Activated B cell treated with CpG ODN at 0.5 μM for 24 hours (primary cell): ENCODE data around the gene ZNF136. TPM values are rescaled to one million over a fixed set of nuclear protein-coding genes. Genes with fewer than 3 reads are reported as not detected.

ENCODE experiments used
- ATAC-seq: fragments of 200-7000 bp; cut with Tn5 transposase; one replicate; pipeline ENCODE4 v1.10.0; 2021; ENCODE audit warnings: low read depth, mild to moderate bottlenecking, moderate library complexity
- CTCF ChIA-PET: fragments of 350-600 bp; sonication (Branson Sonifier 250); formaldehyde crosslinking; loops from one replicate; lab custom pipeline; 2021; ENCODE audit warnings: antibody characterized with exemption; lab: Charles Lee
- POLR2A ChIA-PET: fragments of 350-600 bp; sonication (Branson Sonifier 250); formaldehyde crosslinking; loops from one replicate; lab custom pipeline; 2021; ENCODE audit warnings: antibody characterized with exemption; lab: Charles Lee
- DNase-seq: peaks from one replicate; pipeline ENCODE4 v3.0.0; 2022
- H3K27ac Mint-ChIP-seq: one replicate; pipeline ENCODE4 v1.8.0; 2020; ENCODE audit warnings: mixed read lengths
- H3K27me3 Mint-ChIP-seq: one replicate; pipeline ENCODE4 v1.8.0; 2021; ENCODE audit warnings: mixed read lengths
- H3K36me3 Mint-ChIP-seq: one replicate; pipeline ENCODE4 v1.8.0; 2021; ENCODE audit warnings: low read depth, mixed read lengths
- H3K4me1 Mint-ChIP-seq: one replicate; pipeline ENCODE4 v1.8.0; 2021; ENCODE audit warnings: mixed read lengths
- H3K4me3 Mint-ChIP-seq: one replicate; pipeline ENCODE4 v1.8.0; 2020; ENCODE audit warnings: mild to moderate bottlenecking, mixed read lengths
- H3K9me3 Mint-ChIP-seq: one replicate; pipeline ENCODE4 v1.8.0; 2020; ENCODE audit warnings: mixed read lengths
- CTCF ChIP-seq: fragments of 200-600 bp; IDR thresholded peaks from one replicate; pipeline ENCODE4 v1.8.0; 2022; ENCODE audit warnings: antibody characterized with exemption, mild to moderate bottlenecking
- intact Hi-C: fragments of 100-400 bp; cut with micrococcal nuclease; formaldehyde crosslinking; loops from one replicate; pipeline ENCODE4 v1.15.1; 2024
- total RNA-seq: library from RNA; stranded (reverse); gene quantifications from 2 replicates; pipeline ENCODE4 v1.2.3, GENCODE V29; 2022

ZNF136 gene
- 20.4 and 24.6 TPM in 2 replicates for total RNA-seq

- ATAC-seq = peak; percentile 99
- ChIA-PET CTCF (interaction anchor here (0.6 to 1.9 kb wide), 3 partner anchors 103 to 365 kb away, joined by 3 to 7 read pairs (median 3); partner anchors contain the start of gene ZNF491), POLR2A (interaction anchor here (0.5 to 2.6 kb wide), 14 partner anchors 10 to 396 kb away, joined by 3 to 21 read pairs (median 4); partner anchors contain the start of genes ZNF20, ZNF439, ZNF44 and ZNF441)
- peaks cover 44% of the 10 kb centered on the region for H3K4me1 Mint-ChIP-seq
- peak; percentile 83 for DNase-seq
- peaks cover 30% of the 10 kb centered on the region for H3K36me3 Mint-ChIP-seq
- no peaks in the 10 kb centered on the region for H3K27me3 Mint-ChIP-seq
- TF ChIP-seq CTCF = no peak
- H3K9me3 Mint-ChIP-seq = no peaks in the 10 kb centered on the region
- H3K4me3 Mint-ChIP-seq = peak within 1 kb of the TSS; percentile 96
- intact Hi-C loops = loop anchor here (1.0 to 2.0 kb wide), 5 partner anchors 22 to 424 kb away; partner anchors contain the start of genes ZNF20 and ZNF799
- H3K27ac Mint-ChIP-seq = peak within 1 kb of the TSS; percentile 97
Measured at GRCh38 chr19:12162882-12163806, at the start of gene ZNF136. TSS of gene ZNF136 (plus strand) at chr19:12163096. CDS start at chr19:12163204, 108 bp downstream.

GRCh38 chr19:12113121-12113520, 49.8 kb upstream of the ZNF136 start:
- no peak for TF ChIP-seq CTCF
- no peak overlapping the region for H3K27ac Mint-ChIP-seq
- DNase-seq (no peak), ATAC-seq (no peak)
- no peaks in the 10 kb centered on the region for H3K4me1 Mint-ChIP-seq
- CTCF ChIA-PET = no interaction called here
- intact Hi-C loops = no loop called here
- H3K36me3 Mint-ChIP-seq = no peaks in the 10 kb centered on the region
- no peaks in the 10 kb centered on the region for H3K27me3 Mint-ChIP-seq
- peaks cover 6% of the 10 kb centered on the region for H3K9me3 Mint-ChIP-seq
- POLR2A ChIA-PET = no interaction called here
- no peak overlapping the region for H3K4me3 Mint-ChIP-seq

GRCh38 chr19:12117201-12117970, 45.5 kb upstream of the ZNF136 start:
- Mint-ChIP-seq H3K4me3 (no peak overlapping the region), H3K27ac (no peak overlapping the region), H3K9me3 (peaks cover 6% of the 10 kb centered on the region), H3K4me1 (no peaks in the 10 kb centered on the region), H3K27me3 (no peaks in the 10 kb centered on the region), H3K36me3 (no peaks in the 10 kb centered on the region)
- intact Hi-C loops = no loop called here
- ATAC-seq (no peak), DNase-seq (no peak)
- ChIA-PET CTCF (no interaction called here), POLR2A (no interaction called here)
- no peak for TF ChIP-seq CTCF

GRCh38 chr19:12126707-12127106, 36.2 kb upstream of the ZNF136 start:
- H3K27ac Mint-ChIP-seq = no peak overlapping the region
- no peak for DNase-seq

More at GRCh38 chr19:12126707-12127106, 36.2 kb upstream of the ZNF136 start:
- ATAC-seq = no peak
- CTCF ChIA-PET = interaction anchor here (1.0 to 1.5 kb wide), 5 partner anchors 14 to 278 kb away, joined by 3 to 6 read pairs (median 4); partner anchors contain the start of genes ZNF20, ZNF439 and ZNF844
- Mint-ChIP-seq H3K4me3 (no peak overlapping the region), H3K4me1 (no peaks in the 10 kb centered on the region), H3K27me3 (no peaks in the 10 kb centered on the region), H3K9me3 (peaks cover 4% of the 10 kb centered on the region), H3K36me3 (peaks cover 9% of the 10 kb centered on the region)
- POLR2A ChIA-PET = no interaction called here
- TF ChIP-seq CTCF = no peak
- intact Hi-C loops = loop anchor here (1.0 kb wide), 1 partner anchor 221 kb away; no protein-coding TSS in a partner anchor
